ENCODE measurements around the gene TMEM44.

The TMEM44 gene

DNA sequence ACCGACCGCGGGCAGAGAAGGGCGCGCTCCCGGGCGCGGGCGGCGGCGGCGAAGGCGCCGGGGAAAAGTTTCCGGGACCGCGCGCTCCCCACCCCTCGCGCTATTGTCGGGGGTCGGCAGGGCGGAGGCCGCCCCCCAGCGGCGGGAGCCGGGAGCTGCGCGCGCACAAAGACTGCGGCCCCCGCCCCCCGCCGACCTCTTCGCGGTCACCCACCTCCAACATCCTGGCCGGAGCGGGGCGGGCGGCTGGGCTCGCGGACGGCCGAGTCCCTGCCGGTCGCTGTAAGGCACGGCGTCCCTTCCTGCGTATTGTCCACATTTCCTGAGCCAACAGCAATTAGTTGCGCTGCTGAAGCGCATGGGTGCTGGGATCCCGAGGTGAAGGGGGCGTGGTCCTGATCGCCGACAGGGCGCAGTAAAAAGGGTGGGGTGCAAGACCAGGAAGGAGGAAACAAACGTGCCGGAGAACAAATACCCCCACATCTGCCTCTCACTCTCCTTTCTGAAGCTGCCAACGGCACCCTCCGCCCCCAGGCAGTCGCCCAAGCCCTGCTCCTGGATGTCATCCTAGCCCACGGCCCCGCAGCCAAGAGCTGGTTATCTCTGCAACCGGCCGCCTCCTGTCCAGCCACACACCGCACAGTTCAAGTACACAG, at the start of gene TMEM44:
Gene TMEM44, minus strand, starts transcription at position 71 of the 656 bp plus-strand sequence. CDS start 204 bp downstream, outside the sequence.
- Histone ChIP-seq H3K36me3 (ENCODE audit: control insufficient read depth in 5 of 5, insufficient read depth in 5 of 5, low read length in 5 of 5) (peaks cover 0 to 10% (median 0%) of the 10 kb centered on the region in 5 donors), H3K9ac (ENCODE audit: low read length in 5 of 5) (peak within 1 kb of the TSS in 4 of 5 donors; percentile 33 to 68 (median 61)), H3K4me1 (ENCODE audit: control insufficient read depth in 5 of 5, insufficient read depth in 5 of 5, low read length in 5 of 5) (peaks cover 0 to 17% (median 10%) of the 10 kb centered on the region in 5 donors), H3K27ac (ENCODE audit: low read depth, low read length) (peak within 1 kb of the TSS; percentile 76), H3K4me3 (ENCODE audit: low read depth in 1 of 5, low read length in 5 of 5) (peak within 1 kb of the TSS; percentile 64 to 86 (median 75)), H3K27me3 (ENCODE audit: control insufficient read depth in 5 of 5, insufficient read depth in 4 of 5, low read length in 5 of 5) (no peaks in the 10 kb centered on the region), H3K9me3 (ENCODE audit: control insufficient read depth in 5 of 5, low read length in 5 of 5) (no peaks in the 10 kb centered on the region)

- no peak overlapping the region for H3K27ac ChIP-seq (ENCODE audit: low read depth, low read length)
- no peak overlapping the region for H3K4me3 ChIP-seq (ENCODE audit: low read depth in 1 of 5, low read length in 5 of 5)
Observed at GRCh38 chr3:194682694-194683310, 49.6 kb upstream of the TMEM44 start.

DNA sequence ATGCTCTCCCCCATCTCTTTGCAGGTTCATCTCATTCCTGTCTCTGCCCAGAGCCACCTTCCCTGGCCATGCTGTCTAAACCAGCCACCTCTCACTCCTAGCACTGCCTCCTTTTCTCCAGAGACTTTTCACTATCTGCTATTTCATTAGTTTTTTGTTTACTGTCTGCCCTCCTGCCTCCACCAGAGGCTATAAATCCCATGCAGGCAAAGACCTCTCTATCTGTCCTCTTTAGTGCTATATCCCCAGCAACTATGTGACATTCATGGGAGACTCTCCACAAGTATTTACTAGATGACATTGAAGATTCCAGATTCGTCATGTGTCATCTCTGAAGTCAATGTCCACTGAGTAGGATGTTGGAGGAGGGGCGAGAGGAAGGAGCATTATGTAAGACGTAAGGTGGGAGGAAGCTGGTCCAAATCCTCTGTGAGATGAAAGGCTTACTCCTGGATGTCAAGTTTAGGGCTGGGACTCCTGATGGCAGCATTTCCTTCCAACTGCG, 49.0 kb upstream of the TMEM44 start:
- Histone ChIP-seq H3K36me3 (ENCODE audit: control insufficient read depth in 5 of 5, insufficient read depth in 5 of 5, low read length in 5 of 5) (peaks cover 0 to 4% (median 0%) of the 10 kb centered on the region in 5 donors), H3K9me3 (ENCODE audit: control insufficient read depth in 5 of 5, low read length in 5 of 5) (no peaks in the 10 kb centered on the region), H3K27me3 (ENCODE audit: control insufficient read depth in 5 of 5, insufficient read depth in 4 of 5, low read length in 5 of 5) (peaks cover 0 to 6% (median 4%) of the 10 kb centered on the region in 5 donors), H3K4me1 (ENCODE audit: control insufficient read depth in 5 of 5, insufficient read depth in 5 of 5, low read length in 5 of 5) (peaks cover 9 to 38% (median 36%) of the 10 kb centered on the region in 5 donors), H3K9ac (ENCODE audit: low read length in 5 of 5) (no peak overlapping the region), H3K27ac (ENCODE audit: low read depth, low read length) (no peak overlapping the region), H3K4me3 (ENCODE audit: low read depth in 1 of 5, low read length in 5 of 5) (no peak overlapping the region)

More at GRCh38 chr3:194682694-194683310, 49.6 kb upstream of the TMEM44 start:
- H3K36me3 ChIP-seq (ENCODE audit: control insufficient read depth in 5 of 5, insufficient read depth in 5 of 5, low read length in 5 of 5): peaks cover 0 to 4% (median 0%) of the 10 kb centered on the region in 5 donors
- H3K9ac ChIP-seq (ENCODE audit: low read length in 5 of 5): no peak overlapping the region
- H3K9me3 ChIP-seq (ENCODE audit: control insufficient read depth in 5 of 5, low read length in 5 of 5): no peaks in the 10 kb centered on the region
- peaks cover 9 to 43% (median 41%) of the 10 kb centered on the region in 5 donors for H3K4me1 ChIP-seq (ENCODE audit: control insufficient read depth in 5 of 5, insufficient read depth in 5 of 5, low read length in 5 of 5)
- peaks cover 0 to 7% (median 4%) of the 10 kb centered on the region in 5 donors for H3K27me3 ChIP-seq (ENCODE audit: control insufficient read depth in 5 of 5, insufficient read depth in 4 of 5, low read length in 5 of 5)

DNA sequence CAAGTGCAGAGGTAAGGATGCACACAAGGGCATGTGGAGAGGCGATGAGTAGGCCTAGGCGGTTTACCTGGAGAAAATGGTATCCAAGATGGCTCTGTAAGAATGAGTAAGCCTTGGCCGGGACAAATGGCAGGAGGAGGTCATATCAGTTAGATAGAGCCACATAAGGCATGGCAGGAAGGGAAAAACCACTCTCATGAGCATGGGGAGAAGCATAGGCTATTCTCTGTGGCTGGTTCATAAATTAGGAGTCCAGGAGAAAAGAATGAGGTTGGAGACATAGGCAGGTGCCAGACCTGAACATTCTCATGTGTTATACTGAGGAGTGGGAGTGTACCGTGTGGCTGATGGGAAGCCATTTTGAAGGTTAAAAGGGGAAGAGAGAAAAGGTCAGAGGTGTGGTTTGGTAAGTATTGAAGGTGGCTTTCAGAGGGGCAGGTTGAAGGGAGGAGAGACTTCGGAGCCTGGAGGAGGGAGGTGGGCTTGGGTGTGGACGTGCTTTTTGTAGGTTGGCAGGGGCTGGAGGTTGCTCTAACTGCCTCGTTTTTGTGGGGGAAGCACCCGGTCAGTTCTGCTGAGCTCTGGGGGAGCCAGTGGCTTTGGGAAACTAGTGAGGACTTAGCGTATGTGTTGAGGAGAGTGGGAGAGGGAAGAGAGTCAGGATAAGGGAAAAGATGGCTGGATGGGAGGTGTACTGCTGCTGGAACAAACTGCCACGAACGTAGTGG, 47.8 kb upstream of the TMEM44 start:
- H3K36me3 ChIP-seq (ENCODE audit: control insufficient read depth in 5 of 5, insufficient read depth in 5 of 5, low read length in 5 of 5): no peaks in the 10 kb centered on the region
- H3K27me3 ChIP-seq (ENCODE audit: control insufficient read depth in 5 of 5, insufficient read depth in 4 of 5, low read length in 5 of 5): no peaks in the 10 kb centered on the region
- no peak overlapping the region for H3K27ac ChIP-seq (ENCODE audit: low read depth, low read length)
- H3K4me1 ChIP-seq (ENCODE audit: control insufficient read depth in 5 of 5, insufficient read depth in 5 of 5, low read length in 5 of 5): peaks cover 7 to 26% (median 26%) of the 10 kb centered on the region in 5 donors
- H3K4me3 ChIP-seq (ENCODE audit: low read depth in 1 of 5, low read length in 5 of 5): no peak overlapping the region
- H3K9me3 ChIP-seq (ENCODE audit: control insufficient read depth in 5 of 5, low read length in 5 of 5): no peaks in the 10 kb centered on the region
- no peak overlapping the region for H3K9ac ChIP-seq (ENCODE audit: low read length in 5 of 5)

GRCh38 chr3:194676471-194676870, 43.3 kb upstream of the TMEM44 start:
- no peaks in the 10 kb centered on the region for H3K36me3 ChIP-seq (ENCODE audit: control insufficient read depth in 5 of 5, insufficient read depth in 5 of 5, low read length in 5 of 5)
- no peak overlapping the region for H3K4me3 ChIP-seq (ENCODE audit: low read depth in 1 of 5, low read length in 5 of 5)
- H3K4me1 ChIP-seq (ENCODE audit: control insufficient read depth in 5 of 5, insufficient read depth in 5 of 5, low read length in 5 of 5): peaks cover 0 to 19% (median 17%) of the 10 kb centered on the region in 5 donors
- no peak overlapping the region for H3K9ac ChIP-seq (ENCODE audit: low read length in 5 of 5)
- no peaks in the 10 kb centered on the region for H3K9me3 ChIP-seq (ENCODE audit: control insufficient read depth in 5 of 5, low read length in 5 of 5)
- no peaks in the 10 kb centered on the region for H3K27me3 ChIP-seq (ENCODE audit: control insufficient read depth in 5 of 5, insufficient read depth in 4 of 5, low read length in 5 of 5)
- H3K27ac ChIP-seq (ENCODE audit: low read depth, low read length): no peak overlapping the region

GRCh38 chr3:194675680-194676079, 42.5 kb upstream of the TMEM44 start:
- Histone ChIP-seq H3K27me3 (ENCODE audit: control insufficient read depth in 5 of 5, insufficient read depth in 4 of 5, low read length in 5 of 5) (no peaks in the 10 kb centered on the region), H3K4me1 (ENCODE audit: control insufficient read depth in 5 of 5, insufficient read depth in 5 of 5, low read length in 5 of 5) (peaks cover 4 to 27% (median 25%) of the 10 kb centered on the region in 5 donors), H3K36me3 (ENCODE audit: control insufficient read depth in 5 of 5, insufficient read depth in 5 of 5, low read length in 5 of 5) (no peaks in the 10 kb centered on the region), H3K4me3 (ENCODE audit: low read depth in 1 of 5, low read length in 5 of 5) (no peak overlapping the region), H3K9ac (ENCODE audit: low read length in 5 of 5) (no peak overlapping the region), H3K9me3 (ENCODE audit: control insufficient read depth in 5 of 5, low read length in 5 of 5) (no peaks in the 10 kb centered on the region), H3K27ac (ENCODE audit: low read depth, low read length) (no peak overlapping the region)

GRCh38 chr3:194675081-194675640, 41.9 kb upstream of the TMEM44 start:
- Histone ChIP-seq H3K4me1 (ENCODE audit: control insufficient read depth in 5 of 5, insufficient read depth in 5 of 5, low read length in 5 of 5) (peaks cover 5 to 30% (median 30%) of the 10 kb centered on the region in 5 donors), H3K27me3 (ENCODE audit: control insufficient read depth in 5 of 5, insufficient read depth in 4 of 5, low read length in 5 of 5) (no peaks in the 10 kb centered on the region), H3K9ac (ENCODE audit: low read length in 5 of 5) (no peak overlapping the region), H3K9me3 (ENCODE audit: control insufficient read depth in 5 of 5, low read length in 5 of 5) (no peaks in the 10 kb centered on the region), H3K4me3 (ENCODE audit: low read depth in 1 of 5, low read length in 5 of 5) (no peak overlapping the region), H3K36me3 (ENCODE audit: control insufficient read depth in 5 of 5, insufficient read depth in 5 of 5, low read length in 5 of 5) (no peaks in the 10 kb centered on the region), H3K27ac (ENCODE audit: low read depth, low read length) (no peak overlapping the region)

- peaks cover 5 to 30% (median 30%) of the 10 kb centered on the region in 5 donors for H3K4me1 ChIP-seq (ENCODE audit: control insufficient read depth in 5 of 5, insufficient read depth in 5 of 5, low read length in 5 of 5)
- H3K36me3 ChIP-seq (ENCODE audit: control insufficient read depth in 5 of 5, insufficient read depth in 5 of 5, low read length in 5 of 5): peaks cover 0 to 10% (median 8%) of the 10 kb centered on the region in 5 donors
- no peaks in the 10 kb centered on the region for H3K27me3 ChIP-seq (ENCODE audit: control insufficient read depth in 5 of 5, insufficient read depth in 4 of 5, low read length in 5 of 5)
- no peak overlapping the region for H3K9ac ChIP-seq (ENCODE audit: low read length in 5 of 5)
- no peak overlapping the region for H3K27ac ChIP-seq (ENCODE audit: low read depth, low read length)
- no peaks in the 10 kb centered on the region for H3K9me3 ChIP-seq (ENCODE audit: control insufficient read depth in 5 of 5, low read length in 5 of 5)
- no peak overlapping the region for H3K4me3 ChIP-seq (ENCODE audit: low read depth in 1 of 5, low read length in 5 of 5)
Observed at GRCh38 chr3:194673761-194674160, 40.5 kb upstream of the TMEM44 start.

DNA sequence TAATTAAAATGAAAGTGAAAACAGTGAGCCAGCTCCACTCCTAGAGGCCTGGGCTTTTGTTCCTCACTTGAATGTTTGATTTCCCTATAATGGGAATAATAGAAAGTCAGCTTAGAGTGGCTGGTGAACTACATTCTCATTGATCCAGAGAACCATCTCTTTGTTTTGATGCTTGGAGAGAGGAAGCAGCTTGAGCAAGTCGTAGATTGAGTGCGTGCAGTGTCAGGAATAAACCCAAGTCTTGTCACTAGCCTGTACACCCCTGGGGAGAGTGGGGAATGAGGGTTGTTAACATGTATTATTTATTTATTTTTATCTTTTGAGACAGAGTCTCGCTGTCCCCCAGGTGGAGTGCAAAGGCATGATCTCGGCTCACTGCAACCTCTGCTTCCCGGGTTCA, 39.7 kb upstream of the TMEM44 start:
- Histone ChIP-seq H3K9me3 (ENCODE audit: control insufficient read depth in 5 of 5, low read length in 5 of 5) (no peaks in the 10 kb centered on the region), H3K27me3 (ENCODE audit: control insufficient read depth in 5 of 5, insufficient read depth in 4 of 5, low read length in 5 of 5) (no peaks in the 10 kb centered on the region), H3K9ac (ENCODE audit: low read length in 5 of 5) (peak overlapping the region; percentile 12 to 94 (median 77)), H3K27ac (ENCODE audit: low read depth, low read length) (peak overlapping the region; percentile 93), H3K4me1 (ENCODE audit: control insufficient read depth in 5 of 5, insufficient read depth in 5 of 5, low read length in 5 of 5) (peaks cover 5 to 30% (median 30%) of the 10 kb centered on the region in 5 donors), H3K4me3 (ENCODE audit: low read depth in 1 of 5, low read length in 5 of 5) (peak overlapping the region; percentile 66 to 99 (median 86)), H3K36me3 (ENCODE audit: control insufficient read depth in 5 of 5, insufficient read depth in 5 of 5, low read length in 5 of 5) (peaks cover 0 to 14% (median 10%) of the 10 kb centered on the region in 5 donors)
